ENCODE results near the gene TMEM109.
"Not testable (repeated sequence)": the region's sequence is repeated elsewhere in the genome, so short reads cannot be mapped to it uniquely, and the experiment has no call there.

Gene TMEM109

DNA sequence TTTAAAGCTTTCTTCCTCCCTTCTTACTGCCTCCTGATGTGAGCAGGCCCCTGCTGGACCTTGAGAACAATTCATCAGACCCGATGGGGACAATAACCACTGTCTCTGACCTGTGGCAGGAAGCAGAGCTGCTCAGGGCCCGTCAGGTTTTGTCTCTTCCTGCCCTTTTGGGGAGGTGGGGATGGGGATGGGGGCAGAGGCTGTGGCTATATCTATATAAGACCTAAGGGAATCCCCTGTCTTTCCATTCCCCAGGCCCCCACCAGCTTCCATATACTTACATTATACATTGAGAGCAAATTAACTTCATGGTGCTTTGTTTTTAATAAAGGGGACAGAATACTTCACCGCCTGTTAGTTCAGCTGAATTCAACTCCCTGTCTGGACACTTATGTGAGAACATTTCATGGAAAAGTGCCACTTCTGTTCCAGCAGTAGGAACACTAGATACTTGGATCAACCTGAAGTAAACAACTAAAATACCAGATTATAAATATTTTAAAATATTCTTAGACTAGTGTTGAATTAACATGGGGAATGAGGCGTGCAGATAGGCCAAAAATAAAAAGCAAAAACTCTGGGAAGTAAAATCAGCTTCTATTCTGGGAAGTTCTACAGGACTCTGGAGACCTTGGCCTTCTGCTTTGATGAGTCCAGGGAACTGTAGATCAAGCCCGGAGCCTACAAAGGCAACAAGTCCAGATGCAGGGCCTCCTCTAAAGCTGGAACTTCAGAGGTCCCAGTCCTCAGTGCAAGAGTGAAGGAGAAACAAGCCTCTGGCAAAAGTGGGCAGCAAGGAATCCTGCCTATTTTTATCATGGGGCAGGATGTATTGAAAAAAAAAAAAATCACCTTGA, 35.5 kb upstream of the TMEM109 start:
- no peak for DNase-seq (ENCODE audit: low read depth in 2 of 2)

GRCh38 chr11:60879104-60879503, 34.9 kb upstream of the TMEM109 start:
- DNase-seq (ENCODE audit: low read depth in 2 of 2) = no peak

- DNase-seq (ENCODE audit: low read depth in 2 of 2) = no peak
These were observed 33.9 kb upstream of the TMEM109 start for GRCh38 chr11:60879971-60880588.

- DNase-seq (ENCODE audit: low read depth in 2 of 2) = no peak
These were observed 33.2 kb upstream of the TMEM109 start for GRCh38 chr11:60880643-60881282.

DNA sequence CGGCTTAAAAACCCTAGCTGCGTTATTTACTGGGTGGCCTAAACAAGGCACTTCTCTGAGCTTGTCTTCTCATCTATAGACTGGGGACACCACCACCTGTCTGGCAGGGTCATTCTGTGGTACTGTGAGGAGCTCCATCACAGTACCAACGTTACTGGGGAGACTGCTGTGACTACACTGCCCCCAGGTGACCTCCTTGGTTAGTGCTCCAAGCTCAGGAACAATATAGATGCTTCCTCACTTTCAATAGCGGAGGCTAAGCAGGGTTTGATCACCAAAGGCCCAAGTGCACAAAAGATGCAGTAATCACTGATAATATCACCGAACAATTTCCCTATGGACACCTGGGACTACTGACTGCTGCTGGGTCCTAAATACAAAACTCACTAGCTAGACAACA, 26.4 kb upstream of the TMEM109 start:
- DNase-seq (ENCODE audit: low read depth in 2 of 2) = no peak

DNA sequence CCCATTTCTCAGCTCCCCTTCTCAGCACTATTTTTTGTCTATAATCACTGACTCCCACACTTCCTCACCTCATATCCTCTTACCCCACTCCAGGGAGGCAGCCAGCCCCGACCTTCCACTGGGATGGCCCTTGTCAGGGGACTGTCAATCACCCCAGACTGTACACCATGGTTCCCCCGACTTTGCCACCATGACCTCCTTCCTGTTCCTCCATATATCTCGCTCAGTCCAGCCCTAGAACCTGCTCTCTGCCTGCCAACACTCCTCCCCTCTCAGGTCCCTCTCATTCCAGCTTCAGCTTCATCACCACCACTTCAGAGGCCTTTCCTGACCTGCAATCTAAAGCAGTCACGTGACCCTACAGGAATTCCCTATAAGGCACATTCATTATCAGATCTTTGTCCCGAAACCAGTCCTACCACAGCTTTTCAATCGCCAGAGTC, 24.1 kb upstream of the TMEM109 start:
- DNase-seq (ENCODE audit: low read depth in 2 of 2) = no peak

GRCh38 chr11:60890696-60891095, 23.3 kb upstream of the TMEM109 start:
- DNase-seq (ENCODE audit: low read depth in 2 of 2) = no peak

- DNase-seq (ENCODE audit: low read depth in 2 of 2) = no peak
These were observed 22.7 kb upstream of the TMEM109 start for GRCh38 chr11:60891103-60891741.

DNA sequence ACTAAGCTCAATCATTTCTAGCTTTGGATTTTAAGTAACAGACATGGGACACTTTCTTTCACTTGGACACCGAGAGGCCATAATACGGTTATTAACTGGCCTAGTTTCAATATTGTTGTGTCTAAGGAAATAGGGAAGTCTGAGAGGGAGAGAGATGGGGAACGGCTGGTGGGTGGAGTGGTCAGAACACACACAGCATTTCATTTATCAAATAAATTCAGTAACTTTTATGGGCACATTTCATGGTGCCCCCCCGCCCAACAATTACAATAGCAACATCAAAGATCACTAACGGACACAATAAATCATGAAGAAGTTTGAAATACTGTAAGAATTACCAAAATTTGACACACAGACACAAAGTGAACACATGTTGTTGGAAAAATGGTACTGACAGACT, 18.3 kb upstream of the TMEM109 start:
- DNase-seq (ENCODE audit: low read depth in 2 of 2) = no peak

GRCh38 chr11:60897496-60897895, 16.5 kb upstream of the TMEM109 start:
- no peak for DNase-seq (ENCODE audit: low read depth in 2 of 2)

GRCh38 chr11:60899046-60899936, 14.7 kb upstream of the TMEM109 start:
- no peak for DNase-seq (ENCODE audit: low read depth in 2 of 2)

GRCh38 chr11:60899977-60900376, 14.0 kb upstream of the TMEM109 start:
- DNase-seq (ENCODE audit: low read depth in 2 of 2) = no peak

DNA sequence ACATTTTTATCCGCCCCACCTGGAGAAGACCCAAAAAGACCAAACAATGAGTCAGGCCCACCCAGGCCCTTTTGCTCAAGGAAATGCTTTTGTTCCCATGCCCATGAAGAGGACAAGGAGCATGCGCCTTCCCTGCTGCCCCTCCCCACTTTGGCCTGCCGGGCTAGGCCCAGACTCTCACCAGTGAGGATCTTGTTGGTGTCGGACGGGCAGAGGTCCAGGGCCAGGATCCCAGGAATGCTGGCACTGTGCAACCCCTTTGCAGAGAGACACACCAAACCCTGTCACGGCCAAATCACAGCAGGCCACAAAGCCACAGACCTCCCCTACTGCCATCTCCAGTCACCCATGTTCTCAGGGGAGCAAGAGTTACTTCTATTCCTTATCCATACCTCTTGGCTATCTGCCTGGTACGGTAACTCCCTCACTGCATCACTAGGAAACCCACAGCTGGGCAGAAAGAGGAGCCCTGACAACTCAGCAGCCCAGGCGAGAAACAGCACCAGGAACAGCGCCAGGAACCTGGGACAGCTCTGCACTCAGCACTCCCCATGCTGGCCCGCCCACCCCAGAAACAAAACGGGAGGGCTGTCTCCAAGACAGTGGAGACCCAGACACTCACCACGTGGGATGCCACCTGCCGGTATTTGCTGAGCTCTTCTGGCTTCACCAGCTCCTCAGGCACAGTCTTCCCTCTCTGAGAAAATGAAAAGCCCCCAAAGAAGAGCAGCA, 13.1 kb upstream of the TMEM109 start:
- DNase-seq (ENCODE audit: low read depth in 2 of 2) = no peak

GRCh38 chr11:60902625-60903024, 11.3 kb upstream of the TMEM109 start:
- no peak for DNase-seq (ENCODE audit: low read depth in 2 of 2)

DNA sequence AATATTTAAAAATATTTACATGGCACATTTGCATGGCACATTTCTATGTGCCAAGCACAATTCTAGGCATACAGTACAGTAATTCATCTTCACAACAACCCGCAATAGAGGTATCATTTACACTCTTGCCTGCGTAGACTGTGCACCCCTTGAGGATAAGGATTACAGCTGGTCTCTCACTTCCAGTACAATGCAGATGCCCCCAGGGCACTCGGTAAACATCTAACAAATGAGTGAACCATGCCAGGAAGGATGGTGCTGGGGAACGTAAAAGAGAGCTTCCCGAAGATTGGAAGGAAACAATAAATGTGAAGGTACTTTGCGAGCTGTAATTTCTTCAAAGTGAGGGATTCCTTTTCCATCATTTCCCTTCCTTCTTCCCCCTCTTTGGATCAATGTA, 8.9 kb upstream of the TMEM109 start:
- no peak for DNase-seq (ENCODE audit: low read depth in 2 of 2)

DNA sequence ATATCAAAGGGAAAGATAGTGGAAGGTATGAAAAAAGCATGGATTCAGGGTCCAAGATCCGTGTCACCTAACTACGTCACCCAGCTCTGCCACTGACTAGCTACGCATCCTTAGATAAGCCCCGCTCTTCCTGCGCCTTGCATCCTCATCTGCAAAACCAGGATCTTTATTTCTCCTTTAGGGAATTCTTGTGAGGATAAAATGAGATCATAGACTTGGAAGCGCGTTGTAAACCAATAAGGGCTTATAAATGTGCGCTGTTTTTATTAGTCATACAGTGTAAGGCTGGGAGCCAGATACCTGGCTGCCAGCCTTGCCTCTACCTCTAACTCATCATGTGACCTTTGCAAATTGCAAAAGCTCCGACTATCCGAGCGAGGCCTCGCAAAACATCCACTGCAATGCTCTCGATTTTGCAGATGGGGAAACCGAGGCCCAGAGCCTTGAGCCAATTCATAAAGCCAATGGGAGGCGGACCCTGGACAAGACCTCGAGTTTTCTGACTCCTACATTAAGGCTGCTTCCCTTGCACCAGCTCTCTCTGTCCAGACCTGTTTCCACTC, 8.3 kb upstream of the TMEM109 start:
- no peak for DNase-seq (ENCODE audit: low read depth in 2 of 2)

DNA sequence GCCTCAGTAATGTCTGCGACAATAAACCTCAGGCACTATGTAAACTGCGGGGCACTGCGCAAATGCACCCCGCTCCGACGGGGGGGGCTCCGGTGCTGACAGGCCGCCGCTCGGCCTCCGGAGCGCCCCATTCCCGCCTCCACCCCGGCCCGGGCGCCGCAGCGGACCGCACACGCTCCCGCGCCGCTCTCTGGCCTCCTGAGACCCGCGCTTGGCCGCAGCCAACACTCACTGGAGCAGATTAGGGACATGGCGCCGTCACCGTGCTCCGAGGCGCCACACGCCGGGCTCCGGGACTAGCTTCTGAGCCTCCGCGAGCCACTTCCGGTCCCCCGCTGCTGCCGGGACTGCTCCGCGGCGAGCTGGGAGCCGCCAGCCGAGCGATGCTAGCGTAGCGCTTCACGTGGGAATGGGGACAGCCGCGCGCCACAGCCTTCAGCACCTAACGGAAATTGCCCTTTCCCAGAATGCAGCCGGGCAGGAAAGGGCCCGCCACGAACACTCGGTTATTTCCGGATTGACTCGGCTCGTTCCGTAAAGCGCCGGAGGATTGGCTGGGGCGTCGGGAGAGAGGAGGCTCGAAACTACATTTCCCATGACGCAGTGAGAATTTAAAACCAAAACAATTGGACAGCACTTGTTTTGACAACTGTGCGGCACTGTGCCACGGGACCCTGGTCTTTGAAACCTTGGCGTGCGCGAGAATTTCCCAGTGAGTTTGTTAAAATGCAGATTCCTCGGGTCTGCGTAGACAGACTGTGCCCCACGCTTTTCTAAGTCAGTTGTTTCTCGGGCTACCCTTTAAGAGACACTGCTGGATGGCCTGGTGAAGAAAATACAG, 7.6 kb upstream of the TMEM109 start, which contains the start of gene PRPF19:
Gene PRPF19 (minus strand): TSS at position 454 of the 841 bp plus-strand sequence. CDS start 203 bp downstream, at position 251.
- peak; percentile 92 to 95 for DNase-seq (ENCODE audit: low read depth in 2 of 2)

- no peak for DNase-seq (ENCODE audit: low read depth in 2 of 2)
These were observed 5.2 kb upstream of the TMEM109 start for GRCh38 chr11:60908803-60909202.

DNA sequence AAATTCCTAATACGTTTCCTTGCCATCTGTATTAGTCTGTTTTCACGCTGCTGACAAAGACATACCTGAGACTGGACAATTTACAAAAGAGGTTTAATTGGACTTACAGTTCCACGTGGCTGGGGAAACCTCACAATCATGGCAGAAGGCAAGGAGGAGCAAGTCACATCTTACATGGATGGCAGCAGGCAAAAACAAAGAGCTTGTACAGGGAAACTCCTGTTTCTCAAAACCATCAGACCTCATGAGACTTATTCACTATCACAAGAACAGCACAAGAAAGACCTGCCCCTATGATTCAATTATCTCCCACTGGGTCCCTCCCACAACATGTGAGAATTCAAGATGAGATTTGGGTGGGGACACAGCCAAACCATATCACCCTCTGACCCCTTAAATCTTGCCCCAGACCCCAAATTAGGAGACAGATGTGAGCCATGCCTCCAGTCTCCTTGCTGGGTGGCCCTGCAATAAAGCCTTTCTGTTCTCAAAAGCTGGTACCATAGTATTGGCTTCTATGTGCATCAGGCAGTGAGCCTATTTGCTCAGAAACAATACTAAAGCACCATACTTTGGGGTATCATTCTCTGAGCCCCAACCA, 4.2 kb upstream of the TMEM109 start:
- not testable (repeated sequence) for DNase-seq (ENCODE audit: low read depth in 2 of 2)

Data from stimulated activated CD8-positive, alpha-beta memory T cell treated with anti-CD3 and anti-CD28 coated beads, Interleukin-7, amount 100 ng/mL, for 4 hours (primary cell).